Thyroid gland (tissue), 4 donors: ENCODE measurements around the gene NUP50. TPM values are rescaled to one million over a fixed set of nuclear protein-coding genes. Genes with fewer than 3 reads are reported as not detected.

Source experiments
- DNase-seq, 2 donors: peaks; one replicate each; pipeline ENCODE4 v3.0.0-alpha.2; 2019
- H3K27ac ChIP-seq, 3 donors: fragments of 200-600 bp; sonication (generic); 1 replicate in 2 of 3; 2 replicates in 1 of 3; pipeline ENCODE4 v1.5.1; 2016 to 2019; ENCODE audit warnings: mild to moderate bottlenecking in 1 of 3, moderate library complexity in 1 of 3
- H3K27me3 ChIP-seq: fragments of 200-600 bp; sonication (generic); one replicate; pipeline ENCODE4 v1.5.1; 2019
- H3K36me3 ChIP-seq, 2 donors: fragments of 200-600 bp; sonication (generic); one replicate each; pipeline ENCODE4 v1.5.1; 2016 to 2019
- H3K4me1 ChIP-seq, 2 donors: fragments of 200-600 bp; sonication (generic); one replicate each; pipeline ENCODE4 v1.5.1; 2017 to 2019
- H3K4me3 ChIP-seq, 3 donors: fragments of 200-600 bp; sonication (generic); replicated peaks in 1 of 3; 1 replicate in 2 of 3; 2 replicates in 1 of 3; pipeline ENCODE4 v1.5.1; 2016; ENCODE audit warnings: mild to moderate bottlenecking in 1 of 3
- H3K9me3 ChIP-seq: fragments of 200-600 bp; sonication (generic); one replicate; pipeline ENCODE4 v1.5.1; 2017
- POLR2A ChIP-seq, 2 donors: fragments of 450-650 bp; IDR thresholded peaks; one replicate each; pipeline ENCODE4 v1.6.1; 2017; ENCODE audit warnings: antibody characterized with exemption in 2 of 2, mild to moderate bottlenecking in 2 of 2, moderate library complexity in 1 of 2
- WGBS, 2 donors: methylation state at CpG; one replicate each; pipeline ENCODE4 v1.1.5; 2017; 5-methylcytosine and 5-hydroxymethylcytosine counted together
- intact Hi-C: fragments of 100-400 bp; cut with DNase I; formaldehyde crosslinking; loops from one replicate; pipeline ENCODE4 v1.15.1; 2023
- total RNA-seq, 4 donors: library from RNA; depleted of rRNA; stranded (reverse); fragments of >200 nt; gene quantifications; one replicate each; pipeline ENCODE4 v1.2.3, GENCODE V29; 2016
- TF ChIP-seq, protein P1 (sequence below), 6 experiments: fragments of 200-600 bp in 3 of 6; fragments of 450-650 bp in 3 of 6; sonication (generic) in 3 of 6; IDR thresholded peaks; one replicate each; pipeline ENCODE4 v1.5.1; 2016 to 2019; ENCODE audit warnings: antibody characterized with exemption in 6 of 6, mild to moderate bottlenecking in 2 of 6, inconsistent platforms in 1 of 6, moderate library complexity in 1 of 6

The NUP50 gene
- total RNA-seq, 4 donors from 2014 or later = 53.9 to 128 (median 91.9) TPM

GRCh38 chr22:45233386-45233785, 69.7 kb downstream of the NUP50 start:
- Histone ChIP-seq H3K9me3 (no peaks in the 10 kb centered on the region), H3K27ac (no peak overlapping the region), H3K4me1 (peaks cover 0 to 7% of the 10 kb centered on the region in 2 donors), H3K36me3 (no peaks in the 10 kb centered on the region), H3K4me3 (no peak overlapping the region), H3K27me3 (no peaks in the 10 kb centered on the region)
- intact Hi-C loops = no loop called here
- no peak for TF ChIP-seq POLR2A (IDR thresholded peaks at IDR 0.05)
- TF ChIP-seq, protein P1, sequence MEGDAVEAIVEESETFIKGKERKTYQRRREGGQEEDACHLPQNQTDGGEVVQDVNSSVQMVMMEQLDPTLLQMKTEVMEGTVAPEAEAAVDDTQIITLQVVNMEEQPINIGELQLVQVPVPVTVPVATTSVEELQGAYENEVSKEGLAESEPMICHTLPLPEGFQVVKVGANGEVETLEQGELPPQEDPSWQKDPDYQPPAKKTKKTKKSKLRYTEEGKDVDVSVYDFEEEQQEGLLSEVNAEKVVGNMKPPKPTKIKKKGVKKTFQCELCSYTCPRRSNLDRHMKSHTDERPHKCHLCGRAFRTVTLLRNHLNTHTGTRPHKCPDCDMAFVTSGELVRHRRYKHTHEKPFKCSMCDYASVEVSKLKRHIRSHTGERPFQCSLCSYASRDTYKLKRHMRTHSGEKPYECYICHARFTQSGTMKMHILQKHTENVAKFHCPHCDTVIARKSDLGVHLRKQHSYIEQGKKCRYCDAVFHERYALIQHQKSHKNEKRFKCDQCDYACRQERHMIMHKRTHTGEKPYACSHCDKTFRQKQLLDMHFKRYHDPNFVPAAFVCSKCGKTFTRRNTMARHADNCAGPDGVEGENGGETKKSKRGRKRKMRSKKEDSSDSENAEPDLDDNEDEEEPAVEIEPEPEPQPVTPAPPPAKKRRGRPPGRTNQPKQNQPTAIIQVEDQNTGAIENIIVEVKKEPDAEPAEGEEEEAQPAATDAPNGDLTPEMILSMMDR (IDR thresholded peaks at IDR 0.05) = no peak
- WGBS, 2 donors = 89 to 96% methylated on average over 8 of the region's 10 CpGs
- DNase-seq = no peak

DNA sequence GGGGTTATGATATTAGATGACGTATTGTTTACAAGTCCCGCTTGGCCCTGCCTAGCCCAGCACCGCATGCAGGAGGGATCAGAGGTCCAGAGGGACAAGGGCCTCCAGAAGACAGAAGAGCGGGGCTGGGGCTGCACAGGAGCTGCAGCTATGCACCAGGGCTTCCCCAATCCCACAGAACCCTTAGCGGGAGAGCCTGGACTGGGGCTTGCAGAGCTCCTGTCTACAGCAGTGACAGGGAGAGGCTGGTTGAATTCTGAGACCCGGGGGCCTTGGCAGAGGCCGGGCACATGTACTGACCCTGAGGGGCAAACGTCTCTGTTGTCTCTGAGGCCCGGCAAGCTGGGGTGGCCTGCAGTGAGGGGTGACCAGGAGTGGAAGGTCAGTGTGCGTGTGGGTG, 70.1 kb downstream of the NUP50 start:
- H3K9me3 ChIP-seq = no peaks in the 10 kb centered on the region
- 79 to 97% methylated on average over 9 to 10 of the region's 10 CpGs for WGBS, 2 donors
- peaks cover 0 to 7% of the 10 kb centered on the region in 2 donors for H3K4me1 ChIP-seq
- no peak overlapping the region for H3K4me3 ChIP-seq
- no peaks in the 10 kb centered on the region for H3K36me3 ChIP-seq
- intact Hi-C loops = no loop called here
- TF ChIP-seq, protein P1 (IDR thresholded peaks at IDR 0.05) = no peak
- no peak for TF ChIP-seq POLR2A (IDR thresholded peaks at IDR 0.05)
- H3K27ac ChIP-seq = no peak overlapping the region
- no peaks in the 10 kb centered on the region for H3K27me3 ChIP-seq
- no peak for DNase-seq

GRCh38 chr22:45235101-45235777, 71.5 kb downstream of the NUP50 start:
- DNase-seq = no peak
- Histone ChIP-seq H3K4me3 (no peak overlapping the region), H3K27me3 (no peaks in the 10 kb centered on the region), H3K9me3 (no peaks in the 10 kb centered on the region), H3K4me1 (peaks cover 7 to 16% of the 10 kb centered on the region in 2 donors), H3K27ac (no peak overlapping the region), H3K36me3 (no peaks in the 10 kb centered on the region)
- TF ChIP-seq, protein P1 (IDR thresholded peaks at IDR 0.05) = no peak
- TF ChIP-seq POLR2A (IDR thresholded peaks at IDR 0.05) = no peak
- 80 to 89% methylated on average over 19 to 21 of the region's 23 CpGs for WGBS, 2 donors
- intact Hi-C loops = no loop called here

DNA sequence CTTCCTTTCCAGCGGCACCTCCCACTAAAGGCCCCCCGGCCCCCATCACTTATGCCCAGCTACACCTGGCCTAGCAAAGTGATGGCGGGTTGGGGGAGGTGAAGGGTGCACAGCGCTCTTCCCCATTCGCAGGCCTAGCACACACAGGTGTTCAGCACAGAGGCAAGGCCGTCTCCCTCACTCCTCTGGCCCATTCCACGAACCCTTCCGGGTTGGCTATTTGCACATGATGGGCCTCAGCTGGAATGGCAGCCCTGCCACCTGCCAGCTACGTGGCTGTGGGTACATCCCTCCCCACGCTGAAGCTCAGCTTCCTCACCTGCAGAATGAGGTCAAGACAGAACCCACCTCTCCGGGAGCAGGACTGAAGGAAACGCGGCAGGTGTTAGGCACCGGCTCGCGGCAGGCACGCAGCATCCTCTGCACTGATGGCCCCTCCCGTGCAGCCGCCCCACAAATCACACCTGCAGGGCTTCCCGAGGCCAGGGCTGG, 72.2 kb downstream of the NUP50 start:
- Histone ChIP-seq H3K36me3 (no peaks in the 10 kb centered on the region), H3K4me3 (no peak overlapping the region), H3K27ac (no peak overlapping the region), H3K9me3 (no peaks in the 10 kb centered on the region), H3K27me3 (no peaks in the 10 kb centered on the region), H3K4me1 (peaks cover 8 to 16% of the 10 kb centered on the region in 2 donors)
- no peak for TF ChIP-seq POLR2A (IDR thresholded peaks at IDR 0.05)
- TF ChIP-seq, protein P1 (IDR thresholded peaks at IDR 0.05) = no peak
- 93 to 100% methylated on average over 8 to 14 of the region's 20 CpGs for WGBS, 2 donors
- DNase-seq = no peak
- intact Hi-C loops = no loop called here
